T1000 (cell line): Measurements from ENCODE around the gene GTF3C4.

Experiments
- DNase-seq: peaks from one replicate; lab custom pipeline; 2025; ENCODE audit warnings: mixed read lengths; lab: John Stamatoyannopoulos, UW

GTF3C4 gene

GRCh38 chr9:132732326-132733259 lies 62.3 kb downstream of the GTF3C4 start:
- DNase-seq, result no peak

- DNase-seq, result no peak
Measured at GRCh38 chr9:132733260-132733815, 63.1 kb downstream of the GTF3C4 start.

- no peak for DNase-seq
Measured at GRCh38 chr9:132739710-132740310, 69.5 kb downstream of the GTF3C4 start.

GRCh38 chr9:132740526-132741309 lies 70.5 kb downstream of the GTF3C4 start:
- no peak for DNase-seq

- DNase-seq, result no peak
Measured at GRCh38 chr9:132742821-132743311, 72.6 kb downstream of the GTF3C4 start.

- DNase-seq, result no peak
Measured at GRCh38 chr9:132743931-132744479, 73.7 kb downstream of the GTF3C4 start.
